GM12878 (cell line): ENCODE data around the gene CELF2. TPM values are rescaled to one million over a fixed set of nuclear protein-coding genes. Genes with fewer than 3 reads are reported as not detected.

ENCODE experiments used
- ATAC-seq: fragments of 200-7000 bp; cut with Tn5 transposase; 3 replicates; pipeline ENCODE4 v1.9.1; 2020; ENCODE audit warnings: mild to moderate bottlenecking, moderate library complexity
- BruUV-seq: library from RNA; stranded (reverse); fragments of 400-500 nt; replicated peaks from 2 replicates; lab custom pipeline; 2021; lab: Mats Ljungman, UMichigan
- CTCF ChIA-PET: fragments of 300-600 bp; sonication (Branson Sonifier 250); formaldehyde crosslinking; extraction: SDS; loops from one replicate; lab custom pipeline; 2021; ENCODE audit warnings: inconsistent platforms; lab: Yijun Ruan, JAX
- POLR2A ChIA-PET: fragments of 350-600 bp; formaldehyde crosslinking; extraction: SDS; loops from one replicate; lab custom pipeline; 2021; ENCODE audit warnings: inconsistent platforms; lab: Charles Lee
- RAD21 ChIA-PET: fragments of 300-600 bp; sonication (Branson Sonifier 250); formaldehyde crosslinking; loops from one replicate; lab custom pipeline; 2023; ENCODE audit warnings: antibody characterized with exemption; ENCODE audit not compliant: unreplicated experiment; lab: Charles Lee
- SMC1A ChIA-PET: fragments of 300-600 bp; sonication (Branson Sonifier 250); formaldehyde crosslinking; loops from one replicate; lab custom pipeline; 2023; ENCODE audit not compliant: unreplicated experiment, uncharacterized antibody; lab: Charles Lee
- DNase-seq: peaks from one replicate; pipeline ENCODE4 v3.0.0-alpha.2; 2011; ENCODE audit warnings: low read depth, low spot score
- FAIRE-seq: peaks from 3 replicates; lab custom pipeline; 2011; peaks lifted over from hg19 to GRCh38; lab: Jason Lieb, UNC
- H2AFZ ChIP-seq: 2 replicates; pipeline ENCODE4 v1.6.0; 2011; ENCODE audit warnings: low read depth, low read length, control low read depth; ENCODE audit not compliant: control insufficient read depth
- H3K27ac ChIP-seq: 2 replicates; pipeline ENCODE4 v1.5.1; 2011; ENCODE audit warnings: control low read depth; ENCODE audit not compliant: control insufficient read depth, insufficient read depth
- H3K27me3 ChIP-seq, 2 experiments: replicated peaks in 1 of 2; 2 replicates each; pipeline versions ENCODE4 v1.6.0 to v1.6.1; 2011; ENCODE audit warnings: low read length in 1 of 2; ENCODE audit not compliant: control insufficient read depth in 2 of 2, insufficient read depth in 2 of 2
- H3K36me3 ChIP-seq, 2 experiments: 2 replicates each; pipeline ENCODE4 v1.5.1; 2011; ENCODE audit warnings: low read length in 1 of 2; ENCODE audit not compliant: control insufficient read depth in 2 of 2, insufficient read depth in 2 of 2
- H3K4me1 ChIP-seq: 2 replicates; pipeline ENCODE4 v1.6.1; 2011; ENCODE audit warnings: mild to moderate bottlenecking, low read length, moderate library complexity, mixed read lengths; ENCODE audit not compliant: control insufficient read depth, insufficient read depth
- H3K4me2 ChIP-seq: 2 replicates; pipeline ENCODE4 v1.6.0; 2011; ENCODE audit warnings: control low read depth; ENCODE audit not compliant: control insufficient read depth, insufficient read depth
- H3K4me3 ChIP-seq: fragments of 200-600 bp; sonication (generic); 2 replicates; pipeline ENCODE4 v1.5.1; 2016
- H3K79me2 ChIP-seq: 2 replicates; pipeline ENCODE4 v1.6.0; 2011; ENCODE audit warnings: low read length; ENCODE audit not compliant: control insufficient read depth, insufficient read depth
- H3K9ac ChIP-seq: 2 replicates; pipeline ENCODE4 v1.8.0; 2011; ENCODE audit warnings: low read length, control low read depth, mixed read lengths; ENCODE audit not compliant: control insufficient read depth, insufficient read depth
- H3K9me3 ChIP-seq: replicated peaks from 3 replicates; pipeline ENCODE4 v1.5.1; 2011; ENCODE audit warnings: mild to moderate bottlenecking, low read length; ENCODE audit not compliant: control insufficient read depth, insufficient read depth
- H4K20me1 ChIP-seq: 2 replicates; pipeline ENCODE4 v1.6.0; 2011; ENCODE audit not compliant: control insufficient read depth, insufficient read depth
- BCLAF1 ChIP-seq: fragments of 450-650 bp; IDR thresholded peaks from 2 replicates; pipeline ENCODE4 v1.6.1; 2017; ENCODE audit warnings: antibody characterized with exemption, mild to moderate bottlenecking, moderate library complexity
- CBX5 ChIP-seq: sonication (generic); IDR thresholded peaks from 2 replicates; pipeline ENCODE4 v1.6.1; 2016; ENCODE audit warnings: low read depth, moderate library complexity, mild to moderate bottlenecking, inconsistent platforms
- CEBPB ChIP-seq, 2 experiments: fragments of 150-350 bp in 1 of 2; IDR thresholded peaks; 2 replicates each; pipeline ENCODE4 v1.6.1; 2012 to 2014; ENCODE audit warnings: low read depth in 2 of 2, low read length in 2 of 2, borderline replicate concordance in 1 of 2, inconsistent platforms in 1 of 2
- CHD1 ChIP-seq: IDR thresholded peaks from 2 replicates; pipeline ENCODE4 v1.6.1; 2012; ENCODE audit warnings: low read depth, low read length, improper control_type of control experiment
- CREB1 ChIP-seq: IDR thresholded peaks from 2 replicates; pipeline ENCODE4 v1.6.1; 2012; ENCODE audit warnings: low read depth, mild to moderate bottlenecking, inconsistent platforms
- ELK1 ChIP-seq: IDR thresholded peaks from 2 replicates; pipeline ENCODE4 v1.6.1; 2012; ENCODE audit warnings: low read depth, low read length, improper control_type of control experiment
- ETV6 ChIP-seq, 2 experiments: fragments of 450-650 bp in 1 of 2; IDR thresholded peaks in 1 of 2; conservative IDR thresholded peaks in 1 of 2; 2 replicates each; pipeline ENCODE4 v1.6.1; 2014; ENCODE audit warnings: antibody characterized with exemption in 1 of 2, borderline replicate concordance in 1 of 2, low read depth in 1 of 2, mild to moderate bottlenecking in 1 of 2, moderate library complexity in 1 of 2
- KLF5 ChIP-seq: fragments of 450-650 bp; IDR thresholded peaks from 2 replicates; pipeline ENCODE4 v1.6.1; 2014; ENCODE audit warnings: mild to moderate bottlenecking; ENCODE audit not compliant: partially characterized antibody
- POLR2A ChIP-seq: IDR thresholded peaks from 2 replicates; pipeline ENCODE4 v1.6.1; 2011; ENCODE audit warnings: low read depth, mild to moderate bottlenecking, low read length
- POLR2AphosphoS5 ChIP-seq: IDR thresholded peaks from 2 replicates; pipeline ENCODE4 v1.6.1; 2011; ENCODE audit warnings: mild to moderate bottlenecking, low read length, inconsistent platforms
- RB1 ChIP-seq: fragments of 450-650 bp; formaldehyde crosslinking; IDR thresholded peaks from 2 replicates; pipeline ENCODE4 v1.6.1; 2017; ENCODE audit warnings: mild to moderate bottlenecking, borderline replicate concordance
- SIX5 ChIP-seq: IDR thresholded peaks from 2 replicates; pipeline ENCODE4 v1.6.1; 2011; ENCODE audit warnings: mild to moderate bottlenecking, low read depth, low read length, moderate library complexity; ENCODE audit not compliant: severe bottlenecking
- SPI1 ChIP-seq: IDR thresholded peaks from 2 replicates; pipeline ENCODE4 v1.6.1; 2011; ENCODE audit warnings: low read depth, mild to moderate bottlenecking, low read length, moderate library complexity, borderline replicate concordance; ENCODE audit not compliant: insufficient read depth
- ZNF592 ChIP-seq: fragments of 450-650 bp; IDR thresholded peaks from 2 replicates; pipeline ENCODE4 v1.6.1; 2017; ENCODE audit warnings: mild to moderate bottlenecking, moderate library complexity
- ZSCAN29 ChIP-seq: fragments of 450-650 bp; IDR thresholded peaks from 2 replicates; pipeline ENCODE4 v1.6.1; 2017; ENCODE audit warnings: mild to moderate bottlenecking, moderate library complexity
- WGBS: methylation state at CpG from one replicate; pipeline ENCODE4 v1.1.6; 2016; ENCODE audit warnings: low lambda C conversion rate; ENCODE audit not compliant: insufficient replicate concordance, insufficient coverage; ENCODE audit errors: missing lambda C conversion rate; 5-methylcytosine and 5-hydroxymethylcytosine counted together
- in situ Hi-C: fragments of 300-500 bp; cut with MboI; formaldehyde crosslinking; loops from 9 replicates; pipeline ENCODE4 v1.14.3; 2018; ENCODE audit warnings: mixed read lengths
- intact Hi-C: fragments of 100-400 bp; cut with micrococcal nuclease; formaldehyde crosslinking; loops from one replicate; pipeline ENCODE4 v1.14.2; 2022; ENCODE audit not compliant: unreplicated experiment
- polyA plus RNA-seq, 11 experiments: library from polyadenylated mRNA; depleted of rRNA in 4 of 11; unstranded in 6 of 11; stranded (reverse) in 5 of 11; fragments of >200 nt; fragmentation: Nextera tagmentation in 4 of 11; fragmentation: Illumina TruSeq in 1 of 11; extraction: Ambion mirVana in 4 of 11; extraction: Trizol in 1 of 11; gene quantifications; 1 replicate in 1 of 11; 2 replicates in 10 of 11; pipeline versions ENCODE4 v1.2.1 to v1.2.3, GENCODE V29; 2011 to 2016; ENCODE audit warnings: inconsistent platforms in 2 of 11, missing spikeins in 2 of 11, low read depth in 1 of 11
- total RNA-seq, 4 experiments: library from RNA; depleted of rRNA in 3 of 4; stranded (reverse); fragments of >200 nt in 3 of 4; fragmentation: Illumina TruSeq in 1 of 4; extraction: Trizol in 1 of 4; gene quantifications; 2 replicates each; pipeline versions ENCODE4 v1.2.1 to v1.2.3, GENCODE V29; 2013 to 2021

Gene CELF2
- total and polyA plus RNA-seq, 10 of the 15 experiments (the other 5 are each of a cell fraction or from before 2014, with no cell fraction given) = 20.8 to 129 (median 86.3) TPM

- Histone ChIP-seq H3K27ac (no peak overlapping the region), H3K9ac (no peak overlapping the region), H3K9me3 (no peaks in the 10 kb centered on the region), H3K36me3 (peaks cover 0 to 15% of the 10 kb centered on the region in 2 experiments; a peak in 2 of 4 replicates), H3K4me2 (no peak overlapping the region), H3K79me2 (no peaks in the 10 kb centered on the region), H4K20me1 (no peaks in the 10 kb centered on the region), H3K4me1 (no peaks in the 10 kb centered on the region), H2AFZ (no peak overlapping the region), H3K4me3 (no peak overlapping the region), H3K27me3 (no peaks in the 10 kb centered on the region)
- ChIA-PET RAD21 (no interaction called here), CTCF (no interaction called here), SMC1A (no interaction called here), POLR2A (no interaction called here)
- in situ Hi-C loops = no loop called here
- FAIRE-seq (no peak), DNase-seq (no peak), ATAC-seq (peak; percentile 35)
- intact Hi-C loops = loop anchor here (10.0 kb wide), 1 partner anchor 140 kb away; no protein-coding TSS in a partner anchor
- TSS peak; percentile 4 for BruUV-seq
- TF ChIP-seq ZNF592 (no peak), ZSCAN29 (no peak), CHD1 (no peak), BCLAF1 (no peak), ETV6 (conservative IDR thresholded peaks at IDR 0.05 in 1 of 2, IDR thresholded peaks at IDR 0.05 in 1 of 2; ENCODE audit: borderline replicate concordance in 1 of 2, low read depth in 1 of 2) (no peak), KLF5 (no peak), SPI1 (peak; percentile 36; the same call in 1 of the 2 replicates), CEBPB (IDR thresholded peaks at IDR 0.05; ENCODE audit: borderline replicate concordance in 1 of 2, low read depth in 2 of 2, low read length in 2 of 2) (no peak), POLR2AphosphoS5 (peak; percentile 52; the same call in 1 of the 2 replicates), CREB1 (no peak), SIX5 (no peak), CBX5 (no peak), RB1 (no peak), POLR2A (peak; percentile 54; the same call in 1 of the 2 replicates), ELK1 (no peak)
- 49% methylated on average over 12 of the region's 12 CpGs for WGBS
Measured at GRCh38 chr10:11335167-11335652, 317.5 kb downstream of the CELF2 start.
